Kidney (tissue), 14 donors: ENCODE measurements around the gene CSNK1G1. TPM values are rescaled to one million over a fixed set of nuclear protein-coding genes. Genes with fewer than 3 reads are reported as not detected.

Experiments
- DNase-seq, 5 donors: peaks; one replicate each; pipeline ENCODE4 v3.0.0-alpha.2; 2013 to 2020
- FAIRE-seq: peaks from 2 replicates; lab custom pipeline; 2012; peaks lifted over from hg19 to GRCh38; lab: Jason Lieb, UNC
- H3K27ac ChIP-seq, 2 donors: one replicate each; pipeline ENCODE4 v1.7.0; 2013; ENCODE audit warnings: low read depth in 2 of 2, low read length in 2 of 2, inconsistent platforms in 1 of 2
- H3K27me3 ChIP-seq: one replicate; pipeline ENCODE4 v1.7.1; 2013; ENCODE audit warnings: low read length, inconsistent platforms; ENCODE audit not compliant: control insufficient read depth, insufficient read depth
- H3K36me3 ChIP-seq, 3 donors: one replicate each; pipeline versions ENCODE4 v1.7.0 to v1.7.1; 2013; ENCODE audit warnings: low read length in 3 of 3, control low read depth in 1 of 3, inconsistent platforms in 1 of 3; ENCODE audit not compliant: insufficient read depth in 3 of 3, control insufficient read depth in 2 of 3
- H3K4me1 ChIP-seq, 3 donors: one replicate each; pipeline versions ENCODE4 v1.7.0 to v1.7.1; 2013; ENCODE audit warnings: low read length in 3 of 3, inconsistent platforms in 1 of 3, low read depth in 1 of 3; ENCODE audit not compliant: control insufficient read depth in 2 of 3, insufficient read depth in 2 of 3
- H3K4me3 ChIP-seq, 3 donors: one replicate each; pipeline versions ENCODE4 v1.7.0 to v1.8.1; 2013; ENCODE audit warnings: low read length in 3 of 3, control low read depth in 1 of 3, inconsistent platforms in 1 of 3
- H3K9ac ChIP-seq, 3 donors: one replicate each; pipeline versions ENCODE4 v1.7.0 to v1.7.1; 2013; ENCODE audit warnings: low read length in 3 of 3, control low read depth in 1 of 3, inconsistent platforms in 1 of 3
- H3K9me3 ChIP-seq, 3 donors: one replicate each; pipeline versions ENCODE4 v1.7.0 to v1.7.1; 2013; ENCODE audit warnings: low read length in 3 of 3, control low read depth in 1 of 3, inconsistent platforms in 1 of 3; ENCODE audit not compliant: control insufficient read depth in 2 of 3, insufficient read depth in 1 of 3
- intact Hi-C: fragments of 100-400 bp; cut with DNase I; formaldehyde crosslinking; loops from one replicate; pipeline ENCODE4 v1.11.1; 2022
- polyA plus RNA-seq: library from polyadenylated mRNA; stranded (reverse); fragments of 350-450 nt; fragmentation: Illumina TruSeq; extraction: RNeasy Lipid Tissue Mini Kit (QIAGEN cat#74804); gene quantifications from one replicate; pipeline ENCODE4 v1.2.3, GENCODE V29; 2014; ENCODE audit warnings: low read depth, low replicate concordance; ENCODE audit not compliant: insufficient read depth
- total RNA-seq: library from RNA; stranded (reverse); fragmentation: NEBNext Ultra II Directional; extraction: Animal tissue kit (Norgen Biotek cat#: 25700); gene quantifications from one replicate; pipeline ENCODE4 v1.2.1, GENCODE V29; 2021
- TF ChIP-seq, protein P1 (sequence below): IDR thresholded peaks from 3 replicates; pipeline ENCODE4 v1.5.1; 2012; ENCODE audit warnings: mild to moderate bottlenecking, moderate library complexity, borderline replicate concordance; ENCODE audit not compliant: insufficient read depth; ENCODE audit errors: extremely low read depth
- donor health status: control.
- donor health status: control.
- donor health status: control.
- donor health status: control.
- donor health status: control.
- donor health status: DM: yes; HTN: yes; CAD: no.
- donor health status: Normal renal cell carcinoma (clear cell type).

Gene CSNK1G1
- total and polyA plus RNA-seq, 2 donors from 2014 or later, result 5.0 to 25.8 TPM

DNA sequence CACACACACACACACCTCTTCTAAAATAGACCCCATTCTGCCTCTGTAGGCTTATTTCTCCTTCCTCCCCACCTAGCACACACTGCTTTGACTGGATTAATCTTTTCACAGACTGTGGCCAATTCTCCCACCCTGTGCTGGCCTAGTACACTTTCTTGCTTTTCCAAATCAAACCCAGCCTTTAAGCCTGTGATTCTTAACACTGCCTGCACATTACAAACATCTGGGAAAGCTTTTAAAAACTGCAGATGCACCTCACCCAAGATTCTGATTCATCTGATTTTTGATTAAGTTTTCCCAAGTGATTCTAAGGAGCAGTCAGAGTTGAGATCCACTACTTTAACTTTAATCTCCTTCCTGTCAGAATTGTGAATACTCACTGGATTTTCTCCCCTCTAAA lies 12.8 kb downstream of the CSNK1G1 start:
- Histone ChIP-seq H3K4me3 (no peak overlapping the region), H3K27ac (no peak overlapping the region), H3K36me3 (no peaks in the 10 kb centered on the region), H3K9me3 (no peaks in the 10 kb centered on the region), H3K4me1 (peaks cover 0 to 9% (median 0%) of the 10 kb centered on the region in 3 donors), H3K27me3 (no peaks in the 10 kb centered on the region), H3K9ac (no peak overlapping the region)
- FAIRE-seq (no peak), DNase-seq (no peak)
- TF ChIP-seq, protein P1, sequence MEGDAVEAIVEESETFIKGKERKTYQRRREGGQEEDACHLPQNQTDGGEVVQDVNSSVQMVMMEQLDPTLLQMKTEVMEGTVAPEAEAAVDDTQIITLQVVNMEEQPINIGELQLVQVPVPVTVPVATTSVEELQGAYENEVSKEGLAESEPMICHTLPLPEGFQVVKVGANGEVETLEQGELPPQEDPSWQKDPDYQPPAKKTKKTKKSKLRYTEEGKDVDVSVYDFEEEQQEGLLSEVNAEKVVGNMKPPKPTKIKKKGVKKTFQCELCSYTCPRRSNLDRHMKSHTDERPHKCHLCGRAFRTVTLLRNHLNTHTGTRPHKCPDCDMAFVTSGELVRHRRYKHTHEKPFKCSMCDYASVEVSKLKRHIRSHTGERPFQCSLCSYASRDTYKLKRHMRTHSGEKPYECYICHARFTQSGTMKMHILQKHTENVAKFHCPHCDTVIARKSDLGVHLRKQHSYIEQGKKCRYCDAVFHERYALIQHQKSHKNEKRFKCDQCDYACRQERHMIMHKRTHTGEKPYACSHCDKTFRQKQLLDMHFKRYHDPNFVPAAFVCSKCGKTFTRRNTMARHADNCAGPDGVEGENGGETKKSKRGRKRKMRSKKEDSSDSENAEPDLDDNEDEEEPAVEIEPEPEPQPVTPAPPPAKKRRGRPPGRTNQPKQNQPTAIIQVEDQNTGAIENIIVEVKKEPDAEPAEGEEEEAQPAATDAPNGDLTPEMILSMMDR, result no peak
- intact Hi-C loops, result no loop called here

GRCh38 chr15:64341961-64342360 lies 14.0 kb downstream of the CSNK1G1 start:
- Histone ChIP-seq H3K4me1 (peaks cover 0 to 9% (median 0%) of the 10 kb centered on the region in 3 donors), H3K27me3 (no peaks in the 10 kb centered on the region), H3K36me3 (no peaks in the 10 kb centered on the region), H3K9me3 (no peaks in the 10 kb centered on the region), H3K4me3 (no peak overlapping the region), H3K9ac (no peak overlapping the region), H3K27ac (no peak overlapping the region)
- intact Hi-C loops, result no loop called here
- FAIRE-seq (no peak), DNase-seq (no peak)
- TF ChIP-seq, protein P1, result no peak

GRCh38 chr15:64340355-64340754 lies 15.6 kb downstream of the CSNK1G1 start:
- intact Hi-C loops, result no loop called here

More at GRCh38 chr15:64340355-64340754, 15.6 kb downstream of the CSNK1G1 start:
- no peaks in the 10 kb centered on the region for H3K9me3 ChIP-seq
- no peaks in the 10 kb centered on the region for H3K27me3 ChIP-seq
- H3K9ac ChIP-seq, result no peak overlapping the region
- TF ChIP-seq, protein P1, result no peak
- peaks cover 0 to 9% (median 0%) of the 10 kb centered on the region in 3 donors for H3K4me1 ChIP-seq
- DNase-seq (no peak), FAIRE-seq (no peak)
- no peak overlapping the region for H3K27ac ChIP-seq
- no peak overlapping the region for H3K4me3 ChIP-seq
- H3K36me3 ChIP-seq, result no peaks in the 10 kb centered on the region
